Loucy (cell line): ENCODE results near the gene CCL20.

Experiments used
- H2AFZ ChIP-seq: fragments of 200-600 bp; sonication (generic); 2 replicates; pipeline ENCODE4 v1.6.0; 2016; ENCODE audit warnings: antibody characterized with exemption, mild to moderate bottlenecking, low read length, moderate library complexity
- H3F3A ChIP-seq: fragments of 200-600 bp; 2 replicates; pipeline ENCODE4 v1.6.0; 2016; ENCODE audit warnings: antibody characterized with exemption, low read depth, mild to moderate bottlenecking
- H3K27me3 ChIP-seq: fragments of 200-600 bp; sonication (generic); 2 replicates; pipeline ENCODE4 v1.6.1; 2014; ENCODE audit warnings: low read length, mild to moderate bottlenecking; ENCODE audit not compliant: insufficient read depth, poor library complexity, severe bottlenecking
- H3K36me3 ChIP-seq: fragments of 200-600 bp; sonication (generic); 2 replicates; pipeline ENCODE4 v1.6.1; 2016; ENCODE audit warnings: low read length; ENCODE audit not compliant: insufficient read depth
- H3K4me1 ChIP-seq: fragments of 200-600 bp; sonication (generic); 2 replicates; pipeline ENCODE4 v1.5.1; 2014; ENCODE audit warnings: low read length, mild to moderate bottlenecking; ENCODE audit not compliant: insufficient read depth, poor library complexity, severe bottlenecking
- H3K4me2 ChIP-seq: fragments of 200-600 bp; sonication (generic); 2 replicates; pipeline ENCODE4 v1.6.0; 2014; ENCODE audit warnings: antibody characterized with exemption, low read length, low read depth, mild to moderate bottlenecking; ENCODE audit not compliant: poor library complexity, severe bottlenecking
- H3K4me3 ChIP-seq: fragments of 200-600 bp; sonication (generic); 2 replicates; pipeline ENCODE4 v1.5.1; 2014; ENCODE audit warnings: low read length, mild to moderate bottlenecking, mixed read lengths; ENCODE audit not compliant: poor library complexity, severe bottlenecking
- H3K79me2 ChIP-seq: fragments of 200-600 bp; sonication (generic); 2 replicates; pipeline ENCODE4 v1.6.1; 2014; ENCODE audit warnings: low read length; ENCODE audit not compliant: insufficient read depth
- H3K9ac ChIP-seq: fragments of 200-600 bp; sonication (generic); 2 replicates; pipeline ENCODE4 v1.6.0; 2014; ENCODE audit warnings: mild to moderate bottlenecking, low read depth, low read length, moderate library complexity; ENCODE audit not compliant: poor library complexity, severe bottlenecking
- H3K9me2 ChIP-seq: fragments of 200-600 bp; sonication (generic); replicated peaks from 2 replicates; pipeline ENCODE4 v1.6.1; 2016; ENCODE audit warnings: low read depth, low read length, mixed read lengths
- H3K9me3 ChIP-seq: fragments of 200-600 bp; sonication (generic); 2 replicates; pipeline ENCODE4 v1.6.1; 2014; ENCODE audit warnings: mild to moderate bottlenecking, antibody characterized with exemption, low read length, low read depth; ENCODE audit not compliant: insufficient read depth
- H4K20me1 ChIP-seq: fragments of 200-600 bp; sonication (generic); 2 replicates; pipeline ENCODE4 v1.6.0; 2014; ENCODE audit warnings: antibody characterized with exemption, low read length, mild to moderate bottlenecking; ENCODE audit not compliant: insufficient read depth, poor library complexity, severe bottlenecking
- EZH2phosphoT487 ChIP-seq: fragments of 200-600 bp; IDR thresholded peaks from 2 replicates; pipeline ENCODE4 v1.6.1; 2018; ENCODE audit warnings: antibody characterized with exemption, mild to moderate bottlenecking, moderate library complexity, borderline replicate concordance
- TF ChIP-seq, protein P1 (sequence below): fragments of 200-600 bp; sonication (generic); conservative IDR thresholded peaks from 2 replicates; pipeline ENCODE4 v1.5.1; 2014; ENCODE audit warnings: mild to moderate bottlenecking, antibody characterized with exemption, low read length

CCL20 gene

DNA sequence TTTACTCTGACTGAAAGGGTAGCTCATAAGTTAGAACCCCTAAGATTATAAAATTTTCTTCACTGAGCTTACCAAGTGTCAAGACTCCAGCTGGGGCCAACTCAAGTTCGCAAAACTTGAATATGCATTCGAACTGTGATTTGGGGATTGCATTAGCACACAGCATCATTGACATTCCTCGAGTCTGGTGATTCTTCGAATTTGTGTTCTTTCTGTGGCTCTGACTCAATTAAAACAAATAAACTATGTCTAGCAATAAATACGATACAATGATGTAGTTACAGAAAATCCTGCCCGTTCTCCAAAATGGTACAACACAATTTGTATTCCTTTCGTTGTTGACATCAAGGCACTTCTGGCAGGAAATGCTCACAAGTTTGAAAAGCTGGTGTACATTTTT is 11.1 kb downstream of the CCL20 start:
- no peaks in the 10 kb centered on the region for H3K36me3 ChIP-seq
- no peaks in the 10 kb centered on the region for H3K9me3 ChIP-seq
- no peaks in the 10 kb centered on the region for H4K20me1 ChIP-seq
- H3K4me3 ChIP-seq, result no peak overlapping the region
- no peaks in the 10 kb centered on the region for H3K27me3 ChIP-seq
- H3K79me2 ChIP-seq, result no peaks in the 10 kb centered on the region
- H2AFZ ChIP-seq, result no peak overlapping the region
- no peaks in the 10 kb centered on the region for H3K9me2 ChIP-seq
- no peak for TF ChIP-seq EZH2phosphoT487
- TF ChIP-seq, protein P1, sequence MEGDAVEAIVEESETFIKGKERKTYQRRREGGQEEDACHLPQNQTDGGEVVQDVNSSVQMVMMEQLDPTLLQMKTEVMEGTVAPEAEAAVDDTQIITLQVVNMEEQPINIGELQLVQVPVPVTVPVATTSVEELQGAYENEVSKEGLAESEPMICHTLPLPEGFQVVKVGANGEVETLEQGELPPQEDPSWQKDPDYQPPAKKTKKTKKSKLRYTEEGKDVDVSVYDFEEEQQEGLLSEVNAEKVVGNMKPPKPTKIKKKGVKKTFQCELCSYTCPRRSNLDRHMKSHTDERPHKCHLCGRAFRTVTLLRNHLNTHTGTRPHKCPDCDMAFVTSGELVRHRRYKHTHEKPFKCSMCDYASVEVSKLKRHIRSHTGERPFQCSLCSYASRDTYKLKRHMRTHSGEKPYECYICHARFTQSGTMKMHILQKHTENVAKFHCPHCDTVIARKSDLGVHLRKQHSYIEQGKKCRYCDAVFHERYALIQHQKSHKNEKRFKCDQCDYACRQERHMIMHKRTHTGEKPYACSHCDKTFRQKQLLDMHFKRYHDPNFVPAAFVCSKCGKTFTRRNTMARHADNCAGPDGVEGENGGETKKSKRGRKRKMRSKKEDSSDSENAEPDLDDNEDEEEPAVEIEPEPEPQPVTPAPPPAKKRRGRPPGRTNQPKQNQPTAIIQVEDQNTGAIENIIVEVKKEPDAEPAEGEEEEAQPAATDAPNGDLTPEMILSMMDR, result no peak
- H3K9ac ChIP-seq, result no peak overlapping the region
- H3K4me2 ChIP-seq, result no peak overlapping the region
- no peaks in the 10 kb centered on the region for H3F3A ChIP-seq
- no peaks in the 10 kb centered on the region for H3K4me1 ChIP-seq

- Histone ChIP-seq H3K27me3 (no peaks in the 10 kb centered on the region), H3K4me1 (no peaks in the 10 kb centered on the region), H3K9me3 (no peaks in the 10 kb centered on the region), H3F3A (no peaks in the 10 kb centered on the region), H2AFZ (no peak overlapping the region), H3K79me2 (no peaks in the 10 kb centered on the region), H3K4me3 (no peak overlapping the region), H3K9ac (no peak overlapping the region), H3K9me2 (no peaks in the 10 kb centered on the region), H3K36me3 (no peaks in the 10 kb centered on the region), H3K4me2 (no peak overlapping the region), H4K20me1 (no peaks in the 10 kb centered on the region)
- TF ChIP-seq EZH2phosphoT487, result no peak
- TF ChIP-seq, protein P1, result no peak
Observed at GRCh38 chr2:227826019-227826521, 12.4 kb downstream of the CCL20 start.

GRCh38 chr2:227826563-227826962 is 12.9 kb downstream of the CCL20 start:
- H3K36me3 ChIP-seq, result no peaks in the 10 kb centered on the region
- H3K4me3 ChIP-seq, result no peak overlapping the region

More at GRCh38 chr2:227826563-227826962, 12.9 kb downstream of the CCL20 start:
- TF ChIP-seq, protein P1, result no peak
- no peak for TF ChIP-seq EZH2phosphoT487
- Histone ChIP-seq H3K9me2 (no peaks in the 10 kb centered on the region), H3K9me3 (no peaks in the 10 kb centered on the region), H3K4me2 (no peak overlapping the region), H4K20me1 (no peaks in the 10 kb centered on the region), H3K27me3 (no peaks in the 10 kb centered on the region), H3K79me2 (no peaks in the 10 kb centered on the region), H3K9ac (no peak overlapping the region), H3F3A (no peaks in the 10 kb centered on the region), H3K4me1 (no peaks in the 10 kb centered on the region), H2AFZ (no peak overlapping the region)
